GM12875 (cell line): Measurements from ENCODE around the gene DHX34.
"Not testable (repeated sequence)": the region's sequence is repeated elsewhere in the genome, so short reads cannot be mapped to it uniquely, and the experiment has no call there.

Experiments
- H3K4me3 ChIP-seq: one replicate; pipeline ENCODE4 v1.5.1; 2011; ENCODE audit warnings: low read depth, low read length, control low read depth
- CTCF ChIP-seq: IDR thresholded peaks from 2 replicates; pipeline ENCODE4 v1.5.1; 2011; ENCODE audit warnings: low read depth, mild to moderate bottlenecking, control low read depth, inconsistent platforms, low read length, moderate library complexity, borderline replicate concordance; ENCODE audit not compliant: insufficient read depth

DHX34 gene

GRCh38 chr19:47405197-47405550, 56.1 kb downstream of the DHX34 start:
- no peak overlapping the region for H3K4me3 ChIP-seq
- TF ChIP-seq CTCF, result no peak

- H3K4me3 ChIP-seq, result no peak overlapping the region
- no peak for TF ChIP-seq CTCF
These were observed 56.8 kb downstream of the DHX34 start for GRCh38 chr19:47405854-47406417.

- no peak overlapping the region for H3K4me3 ChIP-seq
- TF ChIP-seq CTCF, result no peak
These were observed 57.7 kb downstream of the DHX34 start for GRCh38 chr19:47406711-47407416.

- H3K4me3 ChIP-seq, result no peak overlapping the region
- TF ChIP-seq CTCF, result no peak
These were observed 58.3 kb downstream of the DHX34 start for GRCh38 chr19:47407417-47407774.

GRCh38 chr19:47408156-47408938, 59.2 kb downstream of the DHX34 start:
- TF ChIP-seq CTCF, result no peak
- H3K4me3 ChIP-seq, result no peak overlapping the region

GRCh38 chr19:47411101-47411500, 62.0 kb downstream of the DHX34 start:
- no peak for TF ChIP-seq CTCF
- H3K4me3 ChIP-seq, result no peak overlapping the region

GRCh38 chr19:47411696-47412095, 62.6 kb downstream of the DHX34 start:
- H3K4me3 ChIP-seq, result not testable (repeated sequence)
